Upper lobe of left lung (tissue), 6 donors: ENCODE results near the gene EXOC4. TPM values are rescaled to one million over a fixed set of nuclear protein-coding genes. Genes with fewer than 3 reads are reported as not detected.

Experiments used
- ATAC-seq, 2 donors: fragments of 200-7000 bp; cut with Tn5 transposase; one replicate each; pipeline ENCODE4 v1.9.1; 2022; ENCODE audit warnings: mild to moderate bottlenecking in 2 of 2, moderate library complexity in 2 of 2; ENCODE audit not compliant: low FRiP score in 2 of 2
- DNase-seq, 2 donors: peaks; one replicate each; pipeline ENCODE4 v3.0.0-alpha.2; 2019 to 2020
- H3K27ac ChIP-seq, 4 donors: fragments of 200-600 bp; sonication (generic); one replicate each; pipeline ENCODE4 v1.5.1; 2016 to 2019
- H3K27me3 ChIP-seq, 4 donors: fragments of 200-600 bp; sonication (generic); one replicate each; pipeline ENCODE4 v1.5.1; 2017 to 2019
- H3K36me3 ChIP-seq, 4 donors: fragments of 200-600 bp; sonication (generic); one replicate each; pipeline ENCODE4 v1.5.1; 2016 to 2019
- H3K4me1 ChIP-seq, 4 donors: fragments of 200-600 bp; sonication (generic); one replicate each; pipeline ENCODE4 v1.5.1; 2018 to 2019
- H3K4me3 ChIP-seq, 4 donors: fragments of 200-600 bp; sonication (generic); one replicate each; pipeline ENCODE4 v1.5.1; 2017 to 2019; ENCODE audit warnings: mild to moderate bottlenecking in 2 of 4, moderate library complexity in 1 of 4
- H3K9me3 ChIP-seq, 4 donors: fragments of 200-600 bp; sonication (generic); one replicate each; pipeline ENCODE4 v1.5.1; 2018 to 2019
- CTCF ChIP-seq, 6 experiments: fragments of 450-650 bp in 4 of 6; fragments of 200-600 bp in 2 of 6; sonication (generic) in 2 of 6; IDR thresholded peaks; one replicate each; pipeline ENCODE4 v1.5.1; 2016 to 2019; ENCODE audit warnings: antibody characterized with exemption in 6 of 6
- EP300 ChIP-seq, 4 donors: sonication (generic); formaldehyde crosslinking; IDR thresholded peaks; one replicate each; pipeline ENCODE4 v1.5.1; 2017; ENCODE audit warnings: antibody characterized with exemption in 4 of 4, control low read depth in 2 of 4
- POLR2A ChIP-seq, 4 donors: fragments of 450-650 bp; IDR thresholded peaks; one replicate each; pipeline ENCODE4 v1.5.1; 2016 to 2017; ENCODE audit warnings: antibody characterized with exemption in 4 of 4, mild to moderate bottlenecking in 2 of 4
- POLR2AphosphoS5 ChIP-seq, 2 donors: sonication (generic); formaldehyde crosslinking; IDR thresholded peaks; one replicate each; pipeline ENCODE4 v1.5.1; 2017; ENCODE audit warnings: antibody characterized with exemption in 2 of 2
- WGBS, 2 donors: methylation state at CpG; one replicate each; pipeline ENCODE4 v1.1.5; 2017 to 2018; 5-methylcytosine and 5-hydroxymethylcytosine counted together
- total RNA-seq, 6 donors: library from RNA; depleted of rRNA in 4 of 6; stranded (reverse); fragments of >200 nt in 4 of 6; gene quantifications; one replicate each; pipeline versions ENCODE4 v1.1.0 to v1.2.1, GENCODE V29; 2016 to 2021
- donor health status: DM: no; HTN: no; CAD: no; lungs with moderate emphysema.
- donor health status: DM: no; HTN: yes; CAD: no; lungs with severe emphysema.

EXOC4 gene
- total RNA-seq, 6 donors from 2014 or later, result 56.3 to 325 (median 99.4) TPM

- no peak for ATAC-seq
Observed at GRCh38 chr7:133739817-133740216, 486.9 kb downstream of the EXOC4 start.

GRCh38 chr7:133741078-133741477 is 488.2 kb downstream of the EXOC4 start:
- no peaks in the 10 kb centered on the region for H3K27me3 ChIP-seq
- no peaks in the 10 kb centered on the region for H3K36me3 ChIP-seq
- WGBS, 2 donors, result 91 to 94% methylated on average over 3 of the region's 3 CpGs
- H3K9me3 ChIP-seq, result no peaks in the 10 kb centered on the region
- H3K27ac ChIP-seq, result no peak overlapping the region
- no peaks in the 10 kb centered on the region for H3K4me1 ChIP-seq
- no peak for ATAC-seq
- DNase-seq, result no peak
- no peak for TF ChIP-seq EP300 (IDR thresholded peaks at IDR 0.05)
- no peak for TF ChIP-seq CTCF (IDR thresholded peaks at IDR 0.05)
- H3K4me3 ChIP-seq, result no peak overlapping the region

More at GRCh38 chr7:133739817-133740216, 486.9 kb downstream of the EXOC4 start:
- no peak overlapping the region for H3K4me3 ChIP-seq
- WGBS, 2 donors, result 95 to 98% methylated on average over 1 of the region's 1 CpG
- H3K27me3 ChIP-seq, result no peaks in the 10 kb centered on the region
- no peaks in the 10 kb centered on the region for H3K36me3 ChIP-seq
- TF ChIP-seq POLR2A (IDR thresholded peaks at IDR 0.05), result no peak
- no peak for TF ChIP-seq EP300 (IDR thresholded peaks at IDR 0.05)
- TF ChIP-seq CTCF (IDR thresholded peaks at IDR 0.05), result no peak
- TF ChIP-seq POLR2AphosphoS5 (IDR thresholded peaks at IDR 0.05), result no peak
- no peaks in the 10 kb centered on the region for H3K9me3 ChIP-seq
- H3K27ac ChIP-seq, result no peak overlapping the region
- H3K4me1 ChIP-seq, result no peaks in the 10 kb centered on the region
- DNase-seq, result no peak

- H3K4me3 ChIP-seq, result no peak overlapping the region
- no peak for DNase-seq
- no peaks in the 10 kb centered on the region for H3K4me1 ChIP-seq
- 97 to 99% methylated on average over 3 of the region's 3 CpGs for WGBS, 2 donors
- no peak overlapping the region for H3K27ac ChIP-seq
- ATAC-seq, result no peak
- TF ChIP-seq CTCF (IDR thresholded peaks at IDR 0.05) (no peak), POLR2A (IDR thresholded peaks at IDR 0.05) (no peak), EP300 (IDR thresholded peaks at IDR 0.05) (no peak), POLR2AphosphoS5 (IDR thresholded peaks at IDR 0.05) (no peak)
- H3K27me3 ChIP-seq, result no peaks in the 10 kb centered on the region
- H3K9me3 ChIP-seq, result no peaks in the 10 kb centered on the region
- no peaks in the 10 kb centered on the region for H3K36me3 ChIP-seq
Observed at GRCh38 chr7:133741703-133742102, 488.8 kb downstream of the EXOC4 start.

- 78 to 81% methylated on average over 6 of the region's 6 CpGs for WGBS, 2 donors
- no peak for ATAC-seq
Observed at GRCh38 chr7:133742709-133743538, 490.0 kb downstream of the EXOC4 start.

More at GRCh38 chr7:133742709-133743538, 490.0 kb downstream of the EXOC4 start:
- Histone ChIP-seq H3K9me3 (no peaks in the 10 kb centered on the region), H3K27ac (no peak overlapping the region), H3K27me3 (no peaks in the 10 kb centered on the region), H3K36me3 (no peaks in the 10 kb centered on the region), H3K4me1 (no peaks in the 10 kb centered on the region), H3K4me3 (no peak overlapping the region)
- no peak for DNase-seq
- TF ChIP-seq POLR2A (IDR thresholded peaks at IDR 0.05) (no peak), EP300 (IDR thresholded peaks at IDR 0.05) (no peak), POLR2AphosphoS5 (IDR thresholded peaks at IDR 0.05) (no peak), CTCF (IDR thresholded peaks at IDR 0.05) (peak in 4 of 6 experiments; percentile 18 to 25 (median 20))
